Measurements from ENCODE around the gene ACSF2. TPM values are rescaled to one million over a fixed set of nuclear protein-coding genes. Genes with fewer than 3 reads are reported as not detected.

ACSF2 gene
- total RNA-seq, 1 donor from 2014 or later, result 28.8 TPM

- Histone ChIP-seq H3K79me2 (ENCODE audit: low read depth) (no peaks in the 10 kb centered on the region), H2AFZ (replicated peaks) (no peak overlapping the region), H3K27ac (no peak overlapping the region), H3K4me1 (no peaks in the 10 kb centered on the region), H3K4me2 (no peak overlapping the region), H3F3A (ENCODE audit: low read depth) (no peaks in the 10 kb centered on the region), H3K9ac (no peak overlapping the region), H4K20me1 (ENCODE audit: low read depth) (no peaks in the 10 kb centered on the region), H3K4me3 (no peak overlapping the region), H3K27me3 (no peaks in the 10 kb centered on the region), H3K9me3 (ENCODE audit: low read depth) (no peaks in the 10 kb centered on the region), H3K36me3 (no peaks in the 10 kb centered on the region)
- Mint-ChIP-seq H3K9me3 (no peaks in the 10 kb centered on the region), H3K4me1 (no peaks in the 10 kb centered on the region), H3K4me3 (no peak overlapping the region), H3K27ac (no peak overlapping the region), H3K27me3 (ENCODE audit: insufficient read depth, low read depth) (peaks cover 5% of the 10 kb centered on the region), H3K36me3 (no peaks in the 10 kb centered on the region)
- DNase-seq (ENCODE audit: low spot score), result no peak
- TF ChIP-seq CTCF (IDR thresholded peaks at IDR 0.05), result no peak
- TF ChIP-seq EZH2phosphoT487 (IDR thresholded peaks at IDR 0.05), result no peak
- no peak for TF ChIP-seq EZH2 (IDR thresholded peaks at IDR 0.05)
Observed at GRCh38 chr17:50458701-50459676, 33.0 kb downstream of the ACSF2 start.

- H3K27me3 ChIP-seq, result no peaks in the 10 kb centered on the region
- no peaks in the 10 kb centered on the region for H3K9me3 ChIP-seq (ENCODE audit: low read depth)
- H3K9me3 Mint-ChIP-seq, result no peaks in the 10 kb centered on the region
- no peak overlapping the region for H3K4me3 Mint-ChIP-seq
- H3K27ac ChIP-seq, result no peak overlapping the region
- H2AFZ ChIP-seq (replicated peaks), result no peak overlapping the region
- H3K9ac ChIP-seq, result no peak overlapping the region
- H3K36me3 ChIP-seq, result no peaks in the 10 kb centered on the region
- H4K20me1 ChIP-seq (ENCODE audit: low read depth), result no peaks in the 10 kb centered on the region
- H3K36me3 Mint-ChIP-seq, result no peaks in the 10 kb centered on the region
- H3K79me2 ChIP-seq (ENCODE audit: low read depth), result no peaks in the 10 kb centered on the region
- TF ChIP-seq EZH2 (IDR thresholded peaks at IDR 0.05) (no peak), CTCF (IDR thresholded peaks at IDR 0.05) (no peak), EZH2phosphoT487 (IDR thresholded peaks at IDR 0.05) (no peak)
- H3K27me3 Mint-ChIP-seq (ENCODE audit: insufficient read depth, low read depth), result peaks cover 8% of the 10 kb centered on the region
- H3K4me1 Mint-ChIP-seq, result no peaks in the 10 kb centered on the region
- no peaks in the 10 kb centered on the region for H3F3A ChIP-seq (ENCODE audit: low read depth)
- no peak overlapping the region for H3K4me2 ChIP-seq
- no peaks in the 10 kb centered on the region for H3K4me1 ChIP-seq
- H3K27ac Mint-ChIP-seq, result no peak overlapping the region
- H3K4me3 ChIP-seq, result no peak overlapping the region
- no peak for DNase-seq (ENCODE audit: low spot score)
Observed at GRCh38 chr17:50459756-50460155, 33.7 kb downstream of the ACSF2 start.

- no peaks in the 10 kb centered on the region for H3F3A ChIP-seq (ENCODE audit: low read depth)
- H3K27ac ChIP-seq, result no peak overlapping the region
- Mint-ChIP-seq H3K4me3 (no peak overlapping the region), H3K27ac (no peak overlapping the region), H3K4me1 (no peaks in the 10 kb centered on the region), H3K9me3 (no peaks in the 10 kb centered on the region), H3K36me3 (no peaks in the 10 kb centered on the region), H3K27me3 (ENCODE audit: insufficient read depth, low read depth) (peaks cover 16% of the 10 kb centered on the region)
- H2AFZ ChIP-seq (replicated peaks), result no peak overlapping the region
- H3K27me3 ChIP-seq, result no peaks in the 10 kb centered on the region
- no peaks in the 10 kb centered on the region for H3K36me3 ChIP-seq
- H3K9me3 ChIP-seq (ENCODE audit: low read depth), result no peaks in the 10 kb centered on the region
- TF ChIP-seq CTCF (IDR thresholded peaks at IDR 0.05), result no peak
- TF ChIP-seq EZH2 (IDR thresholded peaks at IDR 0.05), result no peak
- no peak for TF ChIP-seq EZH2phosphoT487 (IDR thresholded peaks at IDR 0.05)
- no peaks in the 10 kb centered on the region for H4K20me1 ChIP-seq (ENCODE audit: low read depth)
- no peaks in the 10 kb centered on the region for H3K4me1 ChIP-seq
- DNase-seq (ENCODE audit: low spot score), result no peak
- no peak overlapping the region for H3K9ac ChIP-seq
- no peaks in the 10 kb centered on the region for H3K79me2 ChIP-seq (ENCODE audit: low read depth)
- no peak overlapping the region for H3K4me3 ChIP-seq
- H3K4me2 ChIP-seq, result no peak overlapping the region
Observed at GRCh38 chr17:50460831-50461526, 35.0 kb downstream of the ACSF2 start.

Measured in neural progenitor cell (in vitro differentiated cells).